Esophagus (tissue), 2 donors: Measurements from ENCODE around the gene SORCS2. TPM values are rescaled to one million over a fixed set of nuclear protein-coding genes. Genes with fewer than 3 reads are reported as not detected.

Source experiments
- H3K27ac ChIP-seq, 2 donors: one replicate each; pipeline ENCODE4 v1.5.1; 2013; ENCODE audit warnings: low read depth in 2 of 2, mild to moderate bottlenecking in 2 of 2, inconsistent platforms in 1 of 2, low read length in 1 of 2, moderate library complexity in 1 of 2
- H3K27me3 ChIP-seq, 2 donors: one replicate each; pipeline ENCODE4 v1.6.1; 2013; ENCODE audit warnings: low read length in 2 of 2, control low read depth in 1 of 2, mild to moderate bottlenecking in 1 of 2; ENCODE audit not compliant: insufficient read depth in 2 of 2, control insufficient read depth in 1 of 2
- H3K36me3 ChIP-seq, 2 donors: one replicate each; pipeline ENCODE4 v1.6.1; 2013; ENCODE audit warnings: low read length in 1 of 2; ENCODE audit not compliant: control insufficient read depth in 2 of 2, insufficient read depth in 2 of 2
- H3K4me1 ChIP-seq, 2 donors: one replicate each; pipeline ENCODE4 v1.6.1; 2013; ENCODE audit warnings: low read length in 1 of 2; ENCODE audit not compliant: control insufficient read depth in 2 of 2, insufficient read depth in 2 of 2
- H3K4me3 ChIP-seq, 2 donors: one replicate each; pipeline ENCODE4 v1.5.1; 2013; ENCODE audit warnings: low read length in 2 of 2, mild to moderate bottlenecking in 2 of 2, low read depth in 1 of 2, moderate library complexity in 1 of 2
- H3K9me3 ChIP-seq, 2 donors: one replicate each; pipeline ENCODE4 v1.6.1; 2013; ENCODE audit warnings: mild to moderate bottlenecking in 2 of 2, low read depth in 1 of 2, low read length in 1 of 2, moderate library complexity in 1 of 2; ENCODE audit not compliant: control insufficient read depth in 2 of 2, insufficient read depth in 1 of 2
- WGBS, 2 donors: extraction: QIAGEN DNeasy Blood & Tissue Kit; methylation state at CpG; one replicate each; pipeline ENCODE4 v1.1.7; 2013; 5-methylcytosine and 5-hydroxymethylcytosine counted together
- polyA plus RNA-seq, 2 donors: library from polyadenylated mRNA; stranded (reverse); fragments of 200-250 nt; gene quantifications; one replicate each; pipeline ENCODE4 v1.2.3, GENCODE V29; 2013
- donor health status: healthy with polysubstance abuse.
- donor health status: Bipolar disorder and iron deficiency.

Gene SORCS2
- polyA plus RNA-seq, 2 donors, result 1.1 to 1.2 TPM

- no peak overlapping the region for H3K27ac ChIP-seq
- 82 to 84% methylated on average over 18 of the region's 18 CpGs for WGBS, 2 donors
- H3K27me3 ChIP-seq, result no peaks in the 10 kb centered on the region
Observed at GRCh38 chr4:7390906-7391636, 198.7 kb downstream of the SORCS2 start.

GRCh38 chr4:7391637-7392437, 199.5 kb downstream of the SORCS2 start:
- H3K36me3 ChIP-seq, result no peaks in the 10 kb centered on the region
- H3K4me1 ChIP-seq, result peaks cover 0 to 4% of the 10 kb centered on the region in 2 donors
- no peaks in the 10 kb centered on the region for H3K27me3 ChIP-seq
- WGBS, 2 donors, result 72 to 79% methylated on average over 18 of the region's 18 CpGs
- no peaks in the 10 kb centered on the region for H3K9me3 ChIP-seq
- no peak overlapping the region for H3K4me3 ChIP-seq
- H3K27ac ChIP-seq, result no peak overlapping the region

More at GRCh38 chr4:7390906-7391636, 198.7 kb downstream of the SORCS2 start:
- Histone ChIP-seq H3K9me3 (no peaks in the 10 kb centered on the region), H3K4me1 (peaks cover 0 to 4% of the 10 kb centered on the region in 2 donors), H3K36me3 (no peaks in the 10 kb centered on the region), H3K4me3 (no peak overlapping the region)

DNA sequence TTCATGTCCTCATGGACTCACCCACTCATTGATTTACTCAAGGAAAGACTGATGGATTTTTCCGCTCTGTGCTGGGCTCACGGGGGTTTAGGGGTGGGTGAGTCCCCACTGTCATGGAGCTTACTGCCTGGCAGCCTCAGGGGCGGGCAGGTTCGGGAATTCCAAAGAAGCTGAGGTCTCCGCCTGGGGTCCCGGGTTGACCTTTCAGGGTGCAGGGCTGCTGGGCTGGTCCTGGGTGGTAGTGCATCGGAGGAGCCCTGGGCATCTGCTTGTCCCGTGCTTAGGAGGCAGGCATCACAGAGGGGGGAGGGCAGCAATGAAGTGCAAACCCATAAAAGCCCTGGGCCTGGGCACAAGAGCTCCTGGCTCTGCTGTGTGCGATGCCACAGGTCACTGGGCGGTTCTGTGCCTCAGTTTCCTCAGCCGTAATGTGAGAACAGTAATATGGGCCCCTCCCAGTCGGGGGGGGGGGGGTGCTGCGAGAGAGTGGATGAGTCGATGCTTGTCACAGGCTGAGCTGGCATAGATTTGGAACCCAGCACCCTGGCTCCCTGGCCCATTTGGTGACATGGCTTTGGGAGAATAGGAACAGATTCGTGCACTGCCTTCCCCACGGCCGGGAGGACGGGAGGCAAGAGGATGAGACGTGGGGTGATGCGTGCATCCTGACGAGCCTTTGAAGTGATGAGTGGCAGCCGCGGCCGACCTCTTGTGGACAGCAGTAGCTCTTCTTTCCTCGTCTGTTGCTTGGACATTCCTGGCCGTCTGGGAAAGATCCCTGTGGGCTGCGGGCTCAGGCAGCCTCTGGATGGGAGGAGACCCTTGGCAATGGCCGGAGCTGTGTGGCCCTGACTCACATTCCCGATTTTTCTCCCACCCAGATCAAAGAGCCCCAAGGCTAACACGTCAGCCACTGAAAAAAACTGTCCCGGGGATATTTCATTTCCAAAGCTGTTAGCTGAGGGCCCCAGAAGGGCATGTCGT, 200.4 kb downstream of the SORCS2 start:
- no peaks in the 10 kb centered on the region for H3K27me3 ChIP-seq
- H3K9me3 ChIP-seq, result no peaks in the 10 kb centered on the region
- H3K4me3 ChIP-seq, result no peak overlapping the region
- 68 to 71% methylated on average over 31 to 32 of the region's 32 CpGs for WGBS, 2 donors
- peaks cover 3 to 10% of the 10 kb centered on the region in 2 donors for H3K4me1 ChIP-seq
- no peak overlapping the region for H3K27ac ChIP-seq
- no peaks in the 10 kb centered on the region for H3K36me3 ChIP-seq

GRCh38 chr4:7393601-7394575, 201.6 kb downstream of the SORCS2 start:
- Histone ChIP-seq H3K36me3 (no peaks in the 10 kb centered on the region), H3K9me3 (no peaks in the 10 kb centered on the region), H3K4me1 (peaks cover 4 to 13% of the 10 kb centered on the region in 2 donors), H3K4me3 (no peak overlapping the region), H3K27me3 (no peaks in the 10 kb centered on the region), H3K27ac (no peak overlapping the region)
- 81 to 84% methylated on average over 29 of the region's 29 CpGs for WGBS, 2 donors

GRCh38 chr4:7394681-7395451, 202.5 kb downstream of the SORCS2 start:
- Histone ChIP-seq H3K9me3 (no peaks in the 10 kb centered on the region), H3K27ac (no peak overlapping the region), H3K4me3 (no peak overlapping the region), H3K4me1 (peaks cover 4 to 13% of the 10 kb centered on the region in 2 donors), H3K27me3 (no peaks in the 10 kb centered on the region), H3K36me3 (no peaks in the 10 kb centered on the region)
- WGBS, 2 donors, result 56 to 58% methylated on average over 21 of the region's 21 CpGs

DNA sequence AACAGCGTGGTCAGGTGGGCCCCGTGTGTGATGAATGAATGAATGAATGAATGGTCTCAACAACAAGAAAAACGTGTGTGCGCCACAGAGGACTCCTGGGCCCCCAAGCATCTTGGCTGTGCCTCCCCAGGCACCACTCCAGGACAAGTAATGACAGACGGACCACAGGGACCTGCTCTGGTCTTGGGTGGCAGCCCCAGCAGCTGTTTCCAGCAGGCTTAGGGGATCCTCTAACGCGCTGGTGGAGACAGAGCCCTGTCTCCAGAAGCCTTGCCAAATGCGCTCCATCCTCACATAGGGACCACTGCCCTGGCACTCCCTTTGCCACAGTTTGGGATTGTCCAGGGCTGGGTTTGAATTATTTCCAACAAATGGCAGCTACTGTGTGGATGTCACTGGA, 203.3 kb downstream of the SORCS2 start:
- Histone ChIP-seq H3K9me3 (no peaks in the 10 kb centered on the region), H3K27me3 (no peaks in the 10 kb centered on the region), H3K4me1 (peaks cover 4 to 13% of the 10 kb centered on the region in 2 donors), H3K36me3 (no peaks in the 10 kb centered on the region), H3K4me3 (no peak overlapping the region), H3K27ac (no peak overlapping the region)
- 77 to 79% methylated on average over 8 of the region's 8 CpGs for WGBS, 2 donors

DNA sequence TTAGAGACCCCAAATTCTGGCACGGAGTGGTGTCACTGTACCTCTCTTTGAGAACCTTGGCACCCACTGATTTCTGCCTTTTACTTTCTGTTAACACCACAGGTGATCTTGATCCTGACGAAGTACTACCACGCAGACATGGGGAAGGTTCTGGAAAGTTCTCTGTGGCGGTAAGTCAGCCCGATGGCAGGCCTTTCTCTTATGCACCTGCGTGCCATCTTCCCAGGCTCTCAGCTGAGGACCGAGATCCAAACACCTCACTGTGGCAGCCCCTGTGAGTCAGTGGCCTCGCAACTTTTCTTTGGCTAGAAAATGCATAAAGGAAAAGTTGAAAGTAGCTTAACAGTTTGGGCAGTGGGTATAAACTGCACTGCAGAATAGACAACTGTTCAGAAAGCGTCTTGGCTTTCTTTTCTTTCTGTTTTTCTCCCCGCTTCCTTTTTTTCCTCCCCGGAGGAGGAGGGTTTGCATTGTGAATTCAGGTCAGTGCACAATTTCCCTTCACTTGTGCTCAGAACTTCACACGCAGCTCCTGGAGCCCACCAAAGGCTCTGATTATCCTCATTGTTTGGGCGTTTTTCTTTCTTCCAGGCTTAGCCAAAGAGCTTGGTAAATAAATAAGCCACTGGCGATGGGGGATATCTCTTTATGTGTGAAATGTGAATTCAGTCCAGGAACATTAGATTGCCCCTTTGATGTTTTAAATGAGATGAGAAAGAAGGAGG, 204.0 kb downstream of the SORCS2 start:
- no peak overlapping the region for H3K27ac ChIP-seq
- WGBS, 2 donors, result 82 to 83% methylated on average over 14 of the region's 14 CpGs
- H3K27me3 ChIP-seq, result no peaks in the 10 kb centered on the region
- H3K4me3 ChIP-seq, result no peak overlapping the region
- no peaks in the 10 kb centered on the region for H3K36me3 ChIP-seq
- peaks cover 4 to 13% of the 10 kb centered on the region in 2 donors for H3K4me1 ChIP-seq
- H3K9me3 ChIP-seq, result peaks cover 0 to under 1% of the 10 kb centered on the region in 2 donors
